Measurements from ENCODE around the gene ATP8B3.
A peak's percentile ranks its signal among the peaks of the same experiment; 100 is the strongest.

Gene ATP8B3

GRCh38 chr19:1765904-1766799 is 45.9 kb downstream of the ATP8B3 start (continued):
- TF ChIP-seq ZNF513 (tag by site-specific recombination; IDR thresholded peaks at IDR 0.05) (0 out of 2 replicates have a peak, but pooled peaks have one; percentile 19), ZNF571 (tag by site-specific recombination; IDR thresholded peaks at IDR 0.05) (no peak), WT1 (tag by site-specific recombination; IDR thresholded peaks at IDR 0.05) (0 out of 2 replicates have a peak, but pooled peaks have one; percentile 17), ZNF24 (tag by site-specific recombination; IDR thresholded peaks at IDR 0.05) (no peak), PBX3 (CRISPR knock-in tag; IDR thresholded peaks at IDR 0.05) (no peak), ZNF221 (tag by site-specific recombination; IDR thresholded peaks at IDR 0.05; ENCODE audit: borderline replicate concordance) (no peak), ZBTB1 (tag by site-specific recombination; IDR thresholded peaks at IDR 0.05) (no peak), ZNF274 (IDR thresholded peaks at IDR 0.05; ENCODE audit: low read length) (no peak), ZNF274 (tag by site-specific recombination; IDR thresholded peaks at IDR 0.05; ENCODE audit: borderline replicate concordance) (no peak), ZNF174 (tag by site-specific recombination; IDR thresholded peaks at IDR 0.05) (no peak), ZNF548 (tag by site-specific recombination; IDR thresholded peaks at IDR 0.05) (no peak), ZNF248 (tag by site-specific recombination; IDR thresholded peaks at IDR 0.05) (no peak), ZNF366 (tag by site-specific recombination; conservative IDR thresholded peaks at IDR 0.05) (peak; percentile 88)

- CTCF ChIA-PET = interaction anchor here (1.0 to 6.3 kb wide), 9 partner anchors 8 to 219 kb away, joined by 3 to 68 read pairs (median 6); no protein-coding TSS in a partner anchor
- H3K27ac ChIP-seq (ENCODE audit: extremely low read depth, low read depth, low read length) = no peak overlapping the region
- TF ChIP-seq ZNF37A (tag by site-specific recombination; IDR thresholded peaks at IDR 0.05) = no peak
- TF ChIP-seq GLIS1 (tag by site-specific recombination; IDR thresholded peaks at IDR 0.05) = peak; percentile 84
- POLR2A ChIA-PET = interaction anchor here (0.5 to 0.6 kb wide), 2 partner anchors 16 to 74 kb away, joined by 3 read pairs; no protein-coding TSS in a partner anchor
- H3K4me1 ChIP-seq (ENCODE audit: control insufficient read depth, insufficient read depth, low read length) = no peaks in the 10 kb centered on the region
- no peaks in the 10 kb centered on the region for H3K36me3 ChIP-seq (ENCODE audit: control insufficient read depth in 2 of 2, insufficient read depth in 1 of 2, low read length in 2 of 2)
- no peaks in the 10 kb centered on the region for H3K9me3 ChIP-seq (ENCODE audit: control insufficient read depth, insufficient read depth, low read depth, low read length)
- no peak overlapping the region for H3K4me3 ChIP-seq (ENCODE audit: low read depth, low read length)
These were observed 46.7 kb downstream of the ATP8B3 start for GRCh38 chr19:1765232-1765903.

- POLR2A ChIA-PET = interaction anchor here (0.5 to 0.7 kb wide), 3 partner anchors 15 to 529 kb away, joined by 3 to 7 read pairs (median 3); no protein-coding TSS in a partner anchor
- H3K4me1 ChIP-seq (ENCODE audit: control insufficient read depth, insufficient read depth, low read length) = no peaks in the 10 kb centered on the region
- no peak overlapping the region for H3K4me3 ChIP-seq (ENCODE audit: low read depth, low read length)
- H3K36me3 ChIP-seq (ENCODE audit: control insufficient read depth in 2 of 2, insufficient read depth in 1 of 2, low read length in 2 of 2) = no peaks in the 10 kb centered on the region
- no peaks in the 10 kb centered on the region for H3K9me3 ChIP-seq (ENCODE audit: control insufficient read depth, insufficient read depth, low read depth, low read length)
- CTCF ChIA-PET = interaction anchor here (1.0 to 6.3 kb wide), 5 partner anchors 9 to 93 kb away, joined by 4 to 68 read pairs (median 6); no protein-coding TSS in a partner anchor
- H3K27ac ChIP-seq (ENCODE audit: extremely low read depth, low read depth, low read length) = no peak overlapping the region
- no peak for TF ChIP-seq ZNF529 (tag by site-specific recombination; IDR thresholded peaks at IDR 0.05; ENCODE audit: insufficient replicate concordance)
- no peak for TF ChIP-seq KLF8 (tag by site-specific recombination; IDR thresholded peaks at IDR 0.05)
- no peak for TF ChIP-seq ZNF23 (tag by site-specific recombination; IDR thresholded peaks at IDR 0.05; ENCODE audit: borderline replicate concordance)
- TF ChIP-seq ZNF580 (tag by site-specific recombination; IDR thresholded peaks at IDR 0.05) = no peak
- no peak for TF ChIP-seq ZFP3 (tag by site-specific recombination; IDR thresholded peaks at IDR 0.05; ENCODE audit: low read depth)
- TF ChIP-seq ZNF548 (tag by site-specific recombination; IDR thresholded peaks at IDR 0.05) = no peak
- TF ChIP-seq ZNF549 (tag by site-specific recombination; IDR thresholded peaks at IDR 0.05) = no peak
- TF ChIP-seq ZNF768 (tag by site-specific recombination; IDR thresholded peaks at IDR 0.05) = no peak
- TF ChIP-seq ZSCAN4 (tag by site-specific recombination; IDR thresholded peaks at IDR 0.05) = no peak
- TF ChIP-seq GLIS2 (tag by site-specific recombination; IDR thresholded peaks at IDR 0.05) = no peak
- no peak for TF ChIP-seq ZNF544 (tag by site-specific recombination; IDR thresholded peaks at IDR 0.05)
- no peak for TF ChIP-seq ZNF747 (tag by site-specific recombination; IDR thresholded peaks at IDR 0.05)
These were observed 47.3 kb downstream of the ATP8B3 start for GRCh38 chr19:1764729-1765128.

Data from HEK293 (cell line).